Effector memory CD4-positive, alpha-beta T cell (primary cell): ENCODE measurements around the gene MBD2.

Experiments
- DNase-seq, 3 donors: peaks; one replicate each; pipeline ENCODE4 v3.0.0-alpha.2; 2020
- H3K27ac ChIP-seq: 2 replicates; pipeline ENCODE4 v1.7.0; 2013; ENCODE audit warnings: mild to moderate bottlenecking, low read length, moderate library complexity; ENCODE audit not compliant: insufficient read depth, poor library complexity, severe bottlenecking
- H3K27me3 ChIP-seq: replicated peaks from 2 replicates; pipeline ENCODE4 v1.7.0; 2013; ENCODE audit warnings: mild to moderate bottlenecking, low read length; ENCODE audit not compliant: insufficient read depth, control insufficient read depth, poor library complexity, severe bottlenecking
- H3K36me3 ChIP-seq: 2 replicates; pipeline ENCODE4 v1.7.0; 2013; ENCODE audit warnings: mild to moderate bottlenecking, low read length, moderate library complexity; ENCODE audit not compliant: control insufficient read depth, insufficient read depth
- H3K4me1 ChIP-seq: 2 replicates; pipeline ENCODE4 v1.7.0; 2013; ENCODE audit warnings: low read length, mild to moderate bottlenecking; ENCODE audit not compliant: control insufficient read depth, insufficient read depth, poor library complexity, severe bottlenecking
- H3K4me3 ChIP-seq: 2 replicates; pipeline ENCODE4 v1.7.0; 2013; ENCODE audit warnings: low read length, low read depth, mild to moderate bottlenecking; ENCODE audit not compliant: insufficient read depth, poor library complexity, severe bottlenecking
- H3K9me3 ChIP-seq: 2 replicates; pipeline ENCODE4 v1.7.0; 2013; ENCODE audit warnings: mild to moderate bottlenecking, low read length, moderate library complexity; ENCODE audit not compliant: control insufficient read depth

Gene MBD2

DNA sequence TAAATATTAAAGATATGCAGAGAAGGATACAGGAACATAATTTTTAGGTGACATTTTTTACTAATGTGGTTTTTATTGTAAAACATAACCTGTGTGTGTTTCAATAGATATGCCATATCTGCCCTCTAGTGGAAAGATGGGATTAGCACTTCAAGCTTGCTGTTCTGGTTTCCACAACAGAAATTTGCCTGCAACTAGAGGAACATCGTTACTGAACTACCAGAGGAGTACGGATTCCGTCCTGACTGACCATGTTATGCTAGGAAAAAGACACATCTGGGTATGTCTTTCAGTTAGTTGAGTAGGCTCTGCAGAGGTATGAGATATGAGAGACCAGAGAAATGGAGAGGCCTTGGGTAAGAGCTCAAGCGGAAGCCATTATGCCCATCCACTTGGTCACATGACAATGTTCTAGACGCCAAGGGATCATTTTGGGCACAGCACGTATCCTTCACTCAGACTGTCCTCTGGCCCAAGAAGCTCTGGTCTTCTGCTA is 104.9 kb downstream of the MBD2 start:
- no peaks in the 10 kb centered on the region for H3K9me3 ChIP-seq
- no peak for DNase-seq
- H3K36me3 ChIP-seq: no peaks in the 10 kb centered on the region
- H3K4me1 ChIP-seq: no peaks in the 10 kb centered on the region
- no peak overlapping the region for H3K4me3 ChIP-seq
- no peaks in the 10 kb centered on the region for H3K27me3 ChIP-seq
- H3K27ac ChIP-seq: no peak overlapping the region

DNA sequence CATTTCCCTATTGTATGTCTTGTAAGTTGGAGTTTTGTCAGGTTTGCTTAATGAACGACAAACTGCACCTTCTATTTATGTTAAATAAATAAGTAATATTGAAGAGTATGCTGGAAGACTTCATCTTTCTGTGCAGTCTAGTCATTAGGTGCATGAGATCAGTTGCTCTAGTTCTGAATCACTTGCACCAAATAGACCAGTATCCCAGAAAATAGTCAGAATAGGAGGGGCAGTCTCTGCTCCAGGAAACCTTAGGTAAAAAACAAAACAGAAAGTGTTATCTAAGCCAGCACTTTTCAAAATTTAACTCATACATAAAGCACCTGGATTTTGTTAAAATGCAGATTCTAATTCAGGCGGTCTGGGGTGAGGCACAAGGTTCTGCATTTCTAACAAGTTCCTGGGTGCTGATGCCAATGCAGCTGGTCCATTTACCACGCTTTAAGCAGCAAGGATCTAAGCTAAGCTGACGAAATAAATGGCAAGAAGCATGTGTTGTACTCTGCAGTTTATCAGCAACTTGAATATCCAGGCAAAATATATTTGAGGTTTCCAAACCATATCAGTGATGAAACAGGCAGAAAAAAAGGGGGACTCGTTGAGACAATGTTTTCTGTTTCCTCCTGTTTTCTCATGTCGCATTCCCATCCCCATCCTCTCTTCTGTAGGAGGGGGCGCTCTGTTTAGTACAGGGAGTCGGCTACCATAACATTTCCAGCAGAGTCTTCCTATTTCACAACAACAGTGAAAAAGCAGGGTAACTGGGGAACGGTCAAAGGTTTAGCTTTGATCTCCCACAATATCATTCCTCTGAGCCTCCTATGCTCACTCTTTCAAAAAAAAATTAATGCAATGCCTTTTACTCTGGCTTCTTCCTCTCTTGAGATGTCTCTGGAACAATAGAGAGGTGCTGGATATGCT is 106.4 kb downstream of the MBD2 start:
- H3K4me1 ChIP-seq: no peaks in the 10 kb centered on the region
- no peak for DNase-seq
- no peaks in the 10 kb centered on the region for H3K9me3 ChIP-seq
- H3K27me3 ChIP-seq: no peaks in the 10 kb centered on the region
- H3K4me3 ChIP-seq: no peak overlapping the region
- no peaks in the 10 kb centered on the region for H3K36me3 ChIP-seq
- no peak overlapping the region for H3K27ac ChIP-seq

DNA sequence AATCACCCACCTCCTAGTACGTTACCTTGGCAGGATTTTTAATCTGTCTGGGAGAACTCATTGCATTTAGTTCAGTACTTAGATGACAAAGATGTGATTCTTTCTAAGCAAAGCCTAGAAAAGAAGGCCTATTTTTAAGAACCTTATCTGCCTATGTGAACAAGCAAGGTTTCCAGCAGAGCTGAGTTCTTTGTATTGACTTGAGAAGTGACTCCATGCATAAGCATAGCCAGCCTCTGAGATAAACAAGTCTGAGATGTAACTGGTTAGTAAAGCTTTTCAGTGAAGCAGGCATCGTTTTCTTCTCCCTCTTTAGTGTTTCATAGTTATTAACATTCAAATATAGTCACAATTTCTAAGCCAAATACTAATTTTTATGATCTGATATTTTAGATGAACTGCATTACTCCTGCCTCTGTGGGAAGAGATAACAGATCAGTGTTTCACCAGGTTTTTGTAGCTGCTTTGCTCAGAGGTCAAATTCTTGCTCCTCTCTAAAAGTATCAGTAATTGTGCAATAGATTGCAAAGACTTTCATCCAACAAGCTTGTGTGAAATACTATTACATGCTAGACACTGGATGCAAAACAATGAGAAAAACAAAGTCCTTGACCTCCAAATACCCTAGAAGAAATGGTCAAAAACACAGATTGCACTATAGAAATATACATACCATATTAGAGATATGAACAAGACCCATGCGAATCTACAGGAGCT is 107.8 kb downstream of the MBD2 start:
- no peak overlapping the region for H3K27ac ChIP-seq
- no peaks in the 10 kb centered on the region for H3K9me3 ChIP-seq
- no peak overlapping the region for H3K4me3 ChIP-seq
- DNase-seq: no peak
- no peaks in the 10 kb centered on the region for H3K36me3 ChIP-seq
- H3K4me1 ChIP-seq: no peaks in the 10 kb centered on the region
- no peaks in the 10 kb centered on the region for H3K27me3 ChIP-seq

DNA sequence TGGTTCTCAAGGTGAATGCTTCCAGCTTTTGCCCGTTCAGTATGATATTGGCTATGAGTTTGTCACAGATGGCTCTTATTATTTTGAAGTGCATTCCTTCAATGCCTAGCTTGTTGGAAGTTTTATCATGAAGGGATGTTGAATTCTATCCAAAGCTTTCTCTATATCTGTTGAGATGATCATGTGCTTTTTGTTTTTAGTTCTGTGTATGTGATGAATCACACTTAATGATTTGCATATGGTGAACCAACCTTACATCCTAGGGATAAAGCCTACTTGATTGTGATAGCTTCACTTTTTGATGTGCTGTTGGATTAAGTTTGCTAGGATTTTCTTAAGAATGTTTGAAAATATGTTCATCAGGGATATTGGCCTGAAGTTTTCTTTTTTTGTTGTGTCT is 112.1 kb downstream of the MBD2 start:
- DNase-seq: no peak
- Histone ChIP-seq H3K4me3 (no peak overlapping the region), H3K9me3 (no peaks in the 10 kb centered on the region), H3K36me3 (no peaks in the 10 kb centered on the region), H3K27me3 (no peaks in the 10 kb centered on the region), H3K27ac (no peak overlapping the region), H3K4me1 (no peaks in the 10 kb centered on the region)

DNA sequence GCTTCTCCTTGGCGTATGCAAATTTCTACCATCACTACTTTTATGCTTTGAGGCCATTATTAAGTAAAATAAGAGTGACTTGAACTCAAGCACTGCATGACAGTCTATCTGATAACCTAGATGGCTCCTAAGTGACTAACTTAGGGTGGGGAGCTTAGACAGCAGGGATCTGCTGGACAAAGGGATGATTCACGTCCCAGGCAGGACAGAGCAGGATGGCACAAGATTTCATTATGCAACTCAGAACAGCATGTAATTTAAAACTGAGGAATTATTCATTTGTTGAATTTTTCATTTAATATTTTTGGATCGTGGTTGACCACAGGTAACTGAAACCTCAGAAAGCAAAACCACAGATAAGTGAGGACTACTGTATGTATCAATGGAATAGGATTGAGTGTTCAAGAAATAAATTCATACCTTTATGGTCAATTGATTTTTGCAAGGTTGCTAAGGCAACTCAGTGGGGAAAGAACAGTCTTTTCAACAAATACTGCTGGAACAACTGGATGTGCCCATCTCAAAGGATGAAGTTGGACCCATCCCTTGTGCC is 115.3 kb downstream of the MBD2 start:
- DNase-seq: no peak
- no peaks in the 10 kb centered on the region for H3K27me3 ChIP-seq
- H3K36me3 ChIP-seq: no peaks in the 10 kb centered on the region
- no peak overlapping the region for H3K27ac ChIP-seq
- no peaks in the 10 kb centered on the region for H3K9me3 ChIP-seq
- no peak overlapping the region for H3K4me3 ChIP-seq
- no peaks in the 10 kb centered on the region for H3K4me1 ChIP-seq

DNA sequence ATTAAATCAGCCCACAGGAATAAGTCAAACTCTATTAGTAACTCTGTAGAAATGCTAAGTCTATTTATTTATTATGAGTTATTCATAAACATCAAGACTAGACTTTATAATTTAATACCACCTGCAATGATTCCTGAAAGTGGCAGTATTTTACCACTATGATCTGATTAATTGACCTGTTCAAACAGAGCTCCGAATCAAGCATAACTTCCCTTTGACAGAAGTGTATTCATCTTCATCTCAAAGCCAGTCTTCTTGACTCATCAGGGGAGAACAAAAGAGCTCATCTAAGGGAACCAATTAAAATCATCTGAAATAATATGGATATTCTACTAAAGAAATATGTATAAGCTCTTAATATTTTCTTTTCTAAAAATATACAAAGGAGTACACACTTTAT is 122.3 kb downstream of the MBD2 start:
- DNase-seq: no peak
- no peaks in the 10 kb centered on the region for H3K36me3 ChIP-seq

More for the DNA sequence above, 122.3 kb downstream of the MBD2 start:
- H3K27ac ChIP-seq: no peak overlapping the region
- H3K4me1 ChIP-seq: no peaks in the 10 kb centered on the region
- H3K4me3 ChIP-seq: no peak overlapping the region
- H3K9me3 ChIP-seq: no peaks in the 10 kb centered on the region
- no peaks in the 10 kb centered on the region for H3K27me3 ChIP-seq
